ENCODE measurements around the gene COL26A1. TPM values are rescaled to one million over a fixed set of nuclear protein-coding genes. Genes with fewer than 3 reads are reported as not detected.

COL26A1 gene
- total RNA-seq, 2 donors from 2014 or later = 0.35 TPM; not detected in 1

DNA sequence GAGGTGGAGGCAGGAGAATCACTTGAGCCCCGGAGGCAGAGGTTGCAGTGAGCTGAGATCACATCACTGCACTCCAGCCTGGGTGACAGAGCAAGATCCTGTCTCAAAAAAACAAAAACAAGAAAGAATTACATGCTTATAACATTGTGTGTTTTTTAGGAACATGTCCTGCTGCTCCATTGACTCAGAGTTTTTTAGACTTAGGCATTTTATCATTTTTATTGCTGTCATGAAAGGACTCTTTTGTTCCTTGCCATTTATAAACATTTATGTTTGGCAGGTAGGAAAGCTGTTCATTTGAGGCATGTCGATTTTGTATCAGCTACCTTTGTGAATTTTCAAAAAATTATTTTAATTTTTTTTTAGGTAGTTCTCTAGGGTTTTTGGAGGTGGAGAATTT lies 20.3 kb downstream of the COL26A1 start:
- Histone ChIP-seq H3K9me3 (no peaks in the 10 kb centered on the region), H3K27me3 (no peaks in the 10 kb centered on the region), H3K27ac (no peak overlapping the region), H3K4me3 (no peak overlapping the region), H3K9ac (ENCODE audit: low read depth in 2 of 2, low read length in 2 of 2) (no peak overlapping the region), H3K36me3 (no peaks in the 10 kb centered on the region), H3K4me1 (no peaks in the 10 kb centered on the region)
- intact Hi-C loops (cut with DNase I) = no loop called here
- no peak for DNase-seq
- TF ChIP-seq CTCF (IDR thresholded peaks at IDR 0.05) = no peak

- Histone ChIP-seq H3K27me3 (no peaks in the 10 kb centered on the region), H3K4me1 (no peaks in the 10 kb centered on the region), H3K27ac (no peak overlapping the region), H3K4me3 (no peak overlapping the region), H3K36me3 (no peaks in the 10 kb centered on the region), H3K9me3 (no peaks in the 10 kb centered on the region), H3K9ac (ENCODE audit: low read depth in 2 of 2, low read length in 2 of 2) (no peak overlapping the region)
- DNase-seq = no peak
- intact Hi-C loops (cut with DNase I) = no loop called here
- TF ChIP-seq CTCF (IDR thresholded peaks at IDR 0.05) = no peak
These were observed 23.5 kb downstream of the COL26A1 start for GRCh38 chr7:101386177-101386557.

DNA sequence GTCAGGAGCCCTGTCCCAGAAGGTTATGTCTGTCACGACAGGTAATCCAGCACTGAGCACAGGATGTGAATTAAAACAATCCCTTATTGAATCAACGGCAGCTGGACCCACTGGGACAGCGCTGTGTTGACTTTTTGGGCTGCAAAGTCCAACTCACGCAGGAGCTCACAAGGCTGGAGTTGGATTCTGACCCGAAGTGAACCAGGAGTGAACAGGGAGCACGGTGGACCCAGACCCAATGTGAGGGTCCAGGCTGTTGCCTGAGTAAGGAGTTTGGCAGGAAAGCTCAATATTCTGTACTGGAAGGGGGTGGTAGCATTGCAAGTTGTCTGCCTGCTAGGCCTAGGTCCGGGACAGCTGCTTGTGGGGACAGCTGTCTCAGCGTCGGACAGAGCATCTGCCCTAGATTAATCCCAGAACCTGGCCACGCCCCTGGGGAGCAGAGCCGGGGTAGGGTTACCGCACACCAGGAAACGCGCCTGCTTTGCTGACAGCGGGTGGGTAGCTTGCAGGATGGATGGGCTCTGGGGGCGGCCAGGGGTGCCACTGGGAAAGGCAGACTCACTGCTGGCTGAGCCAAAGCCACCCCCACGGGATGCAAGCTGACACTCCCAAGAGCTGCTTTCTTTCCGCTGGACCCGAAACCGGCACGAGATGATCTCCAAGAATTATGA lies 24.0 kb downstream of the COL26A1 start:
- no peak for DNase-seq
- H3K36me3 ChIP-seq = no peaks in the 10 kb centered on the region
- no peak overlapping the region for H3K4me3 ChIP-seq
- no peak for TF ChIP-seq CTCF (IDR thresholded peaks at IDR 0.05)
- no peak overlapping the region for H3K27ac ChIP-seq
- intact Hi-C loops (cut with DNase I) = no loop called here
- H3K9me3 ChIP-seq = no peaks in the 10 kb centered on the region
- H3K27me3 ChIP-seq = no peaks in the 10 kb centered on the region
- no peaks in the 10 kb centered on the region for H3K4me1 ChIP-seq
- H3K9ac ChIP-seq (ENCODE audit: low read depth in 2 of 2, low read length in 2 of 2) = no peak overlapping the region

DNA sequence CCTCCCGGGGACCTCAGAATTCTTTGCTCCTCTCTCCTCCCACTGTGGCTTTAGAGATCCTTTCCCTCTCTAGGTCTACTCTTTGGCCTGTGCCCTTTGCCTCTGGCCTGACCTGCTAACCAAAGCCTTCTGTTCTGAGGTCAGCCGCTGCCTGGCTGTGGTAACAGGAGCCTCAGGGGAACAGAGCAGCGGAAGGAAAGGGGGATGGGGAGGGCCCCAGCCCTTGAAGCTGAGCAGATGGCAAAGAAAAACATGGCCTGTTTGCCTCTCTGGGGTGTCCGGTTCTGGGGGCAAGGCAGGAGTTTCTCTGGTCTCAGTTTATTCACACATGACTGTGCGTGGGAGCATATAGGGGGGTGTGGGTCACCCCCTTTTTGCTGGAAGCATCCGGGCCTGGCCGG lies 28.2 kb downstream of the COL26A1 start:
- no peaks in the 10 kb centered on the region for H3K36me3 ChIP-seq
- no peak for DNase-seq
- intact Hi-C loops (cut with DNase I) = no loop called here
- H3K9ac ChIP-seq (ENCODE audit: low read depth in 2 of 2, low read length in 2 of 2) = no peak overlapping the region
- H3K4me1 ChIP-seq = no peaks in the 10 kb centered on the region
- H3K27ac ChIP-seq = no peak overlapping the region
- no peak for TF ChIP-seq CTCF (IDR thresholded peaks at IDR 0.05)
- no peaks in the 10 kb centered on the region for H3K27me3 ChIP-seq
- no peak overlapping the region for H3K4me3 ChIP-seq
- H3K9me3 ChIP-seq = no peaks in the 10 kb centered on the region

- Histone ChIP-seq H3K4me1 (no peaks in the 10 kb centered on the region), H3K36me3 (no peaks in the 10 kb centered on the region), H3K27ac (no peak overlapping the region), H3K27me3 (no peaks in the 10 kb centered on the region), H3K9ac (ENCODE audit: low read depth in 2 of 2, low read length in 2 of 2) (no peak overlapping the region), H3K4me3 (no peak overlapping the region), H3K9me3 (no peaks in the 10 kb centered on the region)
- no peak for DNase-seq
- intact Hi-C loops (cut with DNase I) = no loop called here
- no peak for TF ChIP-seq CTCF (IDR thresholded peaks at IDR 0.05)
These were observed 29.3 kb downstream of the COL26A1 start for GRCh38 chr7:101391991-101392390.
